Measurements from ENCODE around the gene FAM167B.
"Not testable (repeated sequence)": the region's sequence is repeated elsewhere in the genome, so short reads cannot be mapped to it uniquely, and the experiment has no call there.

Gene FAM167B

DNA sequence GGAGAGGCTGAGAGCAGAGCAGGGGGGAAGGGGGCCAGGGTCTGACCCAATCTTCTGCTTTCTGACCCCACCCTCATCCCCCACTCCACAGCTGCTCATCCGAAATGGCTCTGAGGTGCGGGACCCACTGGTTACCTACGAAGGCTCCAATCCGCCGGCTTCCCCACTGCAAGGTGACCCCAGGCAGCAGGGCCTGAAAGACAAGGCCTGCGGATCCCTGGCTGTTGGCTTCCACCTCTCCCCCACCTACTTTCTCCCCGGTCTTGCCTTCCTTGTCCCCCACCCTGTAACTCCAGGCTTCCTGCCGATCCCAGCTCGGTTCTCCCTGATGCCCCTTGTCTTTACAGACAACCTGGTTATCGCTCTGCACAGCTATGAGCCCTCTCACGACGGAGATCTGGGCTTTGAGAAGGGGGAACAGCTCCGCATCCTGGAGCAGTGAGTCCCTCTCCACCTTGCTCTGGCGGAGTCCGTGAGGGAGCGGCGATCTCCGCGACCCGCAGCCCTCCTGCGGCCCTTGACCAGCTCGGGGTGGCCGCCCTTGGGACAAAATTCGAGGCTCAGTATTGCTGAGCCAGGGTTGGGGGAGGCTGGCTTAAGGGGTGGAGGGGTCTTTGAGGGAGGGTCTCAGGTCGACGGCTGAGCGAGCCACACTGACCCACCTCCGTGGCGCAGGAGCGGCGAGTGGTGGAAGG, 27.8 kb downstream of the FAM167B start:
- no peak overlapping the region for H3K27ac ChIP-seq
- H3K4me3 ChIP-seq, result no peak overlapping the region

DNA sequence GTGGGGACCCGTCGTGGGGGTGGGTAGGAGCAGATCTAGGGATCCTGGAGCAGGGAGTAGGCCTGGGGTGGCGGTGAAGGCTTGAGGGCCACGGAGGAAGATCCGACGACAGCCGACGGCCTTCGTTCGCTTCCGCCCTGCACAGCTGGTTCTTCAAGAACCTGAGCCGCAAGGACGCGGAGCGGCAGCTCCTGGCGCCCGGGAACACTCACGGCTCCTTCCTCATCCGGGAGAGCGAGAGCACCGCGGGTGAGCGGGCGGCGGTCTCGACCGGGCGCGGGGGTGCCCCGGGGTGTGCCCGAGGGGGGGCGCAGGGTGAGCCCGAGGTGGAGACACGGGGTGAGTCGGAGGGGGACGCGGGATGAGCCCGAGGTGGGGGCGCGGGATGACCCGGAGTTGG, 28.4 kb downstream of the FAM167B start:
- DNase-seq (ENCODE audit: low spot score), result no peak
- TF ChIP-seq, protein P1, sequence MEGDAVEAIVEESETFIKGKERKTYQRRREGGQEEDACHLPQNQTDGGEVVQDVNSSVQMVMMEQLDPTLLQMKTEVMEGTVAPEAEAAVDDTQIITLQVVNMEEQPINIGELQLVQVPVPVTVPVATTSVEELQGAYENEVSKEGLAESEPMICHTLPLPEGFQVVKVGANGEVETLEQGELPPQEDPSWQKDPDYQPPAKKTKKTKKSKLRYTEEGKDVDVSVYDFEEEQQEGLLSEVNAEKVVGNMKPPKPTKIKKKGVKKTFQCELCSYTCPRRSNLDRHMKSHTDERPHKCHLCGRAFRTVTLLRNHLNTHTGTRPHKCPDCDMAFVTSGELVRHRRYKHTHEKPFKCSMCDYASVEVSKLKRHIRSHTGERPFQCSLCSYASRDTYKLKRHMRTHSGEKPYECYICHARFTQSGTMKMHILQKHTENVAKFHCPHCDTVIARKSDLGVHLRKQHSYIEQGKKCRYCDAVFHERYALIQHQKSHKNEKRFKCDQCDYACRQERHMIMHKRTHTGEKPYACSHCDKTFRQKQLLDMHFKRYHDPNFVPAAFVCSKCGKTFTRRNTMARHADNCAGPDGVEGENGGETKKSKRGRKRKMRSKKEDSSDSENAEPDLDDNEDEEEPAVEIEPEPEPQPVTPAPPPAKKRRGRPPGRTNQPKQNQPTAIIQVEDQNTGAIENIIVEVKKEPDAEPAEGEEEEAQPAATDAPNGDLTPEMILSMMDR (IDR thresholded peaks at IDR 0.05), result no peak
- Histone ChIP-seq H3K27ac (no peak overlapping the region), H3K4me3 (no peak overlapping the region)

More for the DNA sequence above, 27.8 kb downstream of the FAM167B start:
- TF ChIP-seq, protein P1 (IDR thresholded peaks at IDR 0.05), result no peak
- DNase-seq (ENCODE audit: low spot score), result no peak

DNA sequence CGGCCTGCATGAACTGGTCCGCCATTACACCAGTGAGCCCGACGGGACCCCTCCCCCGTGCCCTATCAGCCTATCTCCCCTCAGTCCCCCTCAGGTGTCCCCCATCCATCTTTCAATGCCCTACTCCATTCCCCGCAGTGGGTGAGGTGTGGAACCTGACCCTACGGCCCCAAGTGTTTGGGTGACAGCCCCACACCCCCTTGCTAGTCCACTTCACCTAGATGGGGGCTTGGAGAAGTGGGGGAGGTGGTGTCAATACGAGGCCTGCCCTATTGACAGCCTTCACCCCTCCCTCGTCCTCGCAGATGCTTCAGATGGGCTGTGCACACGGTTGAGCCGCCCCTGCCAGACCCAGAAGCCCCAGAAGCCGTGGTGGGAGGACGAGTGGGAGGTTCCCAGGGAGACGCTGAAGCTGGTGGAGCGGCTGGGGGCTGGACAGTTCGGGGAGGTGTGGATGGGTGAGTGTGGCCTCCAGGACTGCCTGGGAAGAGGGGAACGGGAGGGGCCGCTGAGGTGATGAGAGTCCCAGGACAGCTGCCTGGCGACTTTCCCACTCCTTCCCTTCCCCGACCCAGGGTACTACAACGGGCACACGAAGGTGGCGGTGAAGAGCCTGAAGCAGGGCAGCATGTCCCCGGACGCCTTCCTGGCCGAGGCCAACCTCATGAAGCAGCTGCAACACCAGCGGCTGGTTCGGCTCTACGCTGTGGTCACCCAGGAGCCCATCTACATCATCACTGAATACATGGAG, 29.2 kb downstream of the FAM167B start:
- TF ChIP-seq, protein P1 (IDR thresholded peaks at IDR 0.05), result no peak
- no peak overlapping the region for H3K27ac ChIP-seq
- DNase-seq (ENCODE audit: low spot score), result no peak
- H3K4me3 ChIP-seq, result no peak overlapping the region

DNA sequence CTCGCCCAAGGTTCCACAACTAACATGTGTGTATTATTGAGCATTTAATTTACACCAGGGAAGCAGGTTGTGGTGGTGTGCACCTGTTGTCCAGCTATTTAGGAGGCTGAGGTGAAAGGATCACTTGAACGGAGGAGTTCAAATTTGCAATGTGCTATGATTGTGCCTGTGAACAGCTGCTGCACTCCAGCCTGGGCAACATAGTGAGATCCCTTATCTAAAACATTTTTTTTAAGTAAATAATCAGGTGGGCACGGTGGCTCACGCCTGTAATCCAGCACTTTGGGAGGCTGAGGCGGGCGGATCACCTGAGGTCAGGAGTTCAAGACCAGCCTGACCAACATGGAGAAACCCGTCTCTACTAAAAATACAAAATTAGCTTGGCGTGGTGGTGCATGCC, 37.8 kb downstream of the FAM167B start:
- H3K4me3 ChIP-seq; H3K27ac ChIP-seq; DNase-seq (ENCODE audit: low spot score): not testable (repeated sequence)

DNA sequence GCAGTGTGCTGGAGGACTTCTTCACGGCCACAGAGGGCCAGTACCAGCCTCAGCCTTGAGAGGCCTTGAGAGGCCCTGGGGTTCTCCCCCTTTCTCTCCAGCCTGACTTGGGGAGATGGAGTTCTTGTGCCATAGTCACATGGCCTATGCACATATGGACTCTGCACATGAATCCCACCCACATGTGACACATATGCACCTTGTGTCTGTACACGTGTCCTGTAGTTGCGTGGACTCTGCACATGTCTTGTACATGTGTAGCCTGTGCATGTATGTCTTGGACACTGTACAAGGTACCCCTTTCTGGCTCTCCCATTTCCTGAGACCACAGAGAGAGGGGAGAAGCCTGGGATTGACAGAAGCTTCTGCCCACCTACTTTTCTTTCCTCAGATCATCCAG, 38.6 kb downstream of the FAM167B start:
- no peak for DNase-seq (ENCODE audit: low spot score)
- Histone ChIP-seq H3K27ac (no peak overlapping the region), H3K4me3 (no peak overlapping the region)
- TF ChIP-seq, protein P1 (IDR thresholded peaks at IDR 0.05), result no peak

DNA sequence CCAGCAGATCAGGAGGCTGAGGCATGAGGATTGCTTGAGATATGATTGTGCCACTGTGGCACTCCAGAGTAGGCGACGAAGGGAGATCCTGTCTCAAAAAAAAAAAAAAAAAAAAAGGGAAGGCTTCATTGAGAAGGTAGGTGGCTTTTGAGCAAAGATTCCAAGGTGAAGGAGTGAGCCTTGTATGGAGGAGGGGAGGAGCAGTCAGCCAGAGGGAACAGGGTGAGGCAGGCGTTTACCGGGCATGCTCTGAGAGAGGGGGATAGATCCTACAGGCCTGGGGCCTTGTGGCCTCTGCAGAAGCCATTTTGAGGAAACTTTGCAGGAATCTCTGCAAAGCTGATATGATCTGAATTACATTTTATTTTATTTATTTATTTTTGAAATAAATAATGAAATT, 39.7 kb downstream of the FAM167B start:
- TF ChIP-seq, protein P1 (IDR thresholded peaks at IDR 0.05), result no peak
- Histone ChIP-seq H3K27ac (no peak overlapping the region), H3K4me3 (no peak overlapping the region)
- DNase-seq (ENCODE audit: low spot score), result no peak

DNA sequence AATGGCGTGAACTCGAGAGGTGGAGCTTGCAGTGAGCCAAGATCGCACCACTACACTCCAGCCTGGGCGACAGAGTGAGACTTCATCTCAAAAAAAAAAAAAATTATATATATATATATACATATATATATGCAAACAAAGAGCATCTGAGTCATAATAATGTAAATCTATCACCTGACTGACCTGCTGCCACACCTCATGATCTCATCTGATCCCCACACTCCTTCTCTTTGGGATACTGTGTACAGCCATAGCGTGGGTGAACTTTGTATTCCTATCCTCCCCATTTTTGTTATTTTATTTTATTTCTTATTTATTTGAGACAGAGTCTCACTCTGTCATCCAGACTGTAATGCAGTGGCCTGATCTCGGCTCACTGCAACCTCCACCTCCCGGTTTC, 42.2 kb downstream of the FAM167B start:
- Histone ChIP-seq H3K27ac (no peak overlapping the region), H3K4me3 (no peak overlapping the region)
- no peak for DNase-seq (ENCODE audit: low spot score)
- TF ChIP-seq, protein P1 (IDR thresholded peaks at IDR 0.05), result no peak
